HepG2 (cell line): Measurements from ENCODE around the gene TRAPPC4. TPM values are rescaled to one million over a fixed set of nuclear protein-coding genes. Genes with fewer than 3 reads are reported as not detected.

Experiments used
- EEA1 ChIP-seq: sonication (generic); formaldehyde crosslinking; IDR thresholded peaks from 2 replicates; pipeline ENCODE4 v1.5.1; 2020; ENCODE audit warnings: mild to moderate bottlenecking, missing genetic modification reagents, borderline replicate concordance
- GABPB1 ChIP-seq: IDR thresholded peaks from 2 replicates; pipeline ENCODE4 v1.6.1; 2016; ENCODE audit warnings: mild to moderate bottlenecking, missing genetic modification reagents, moderate library complexity, missing compliant biosample characterization
- HNRNPL ChIP-seq: fragments of 200-400 bp; formaldehyde crosslinking; IDR thresholded peaks from 2 replicates; pipeline ENCODE4 v1.6.1; 2017; ENCODE audit warnings: mild to moderate bottlenecking, low read depth, low read length
- KLF9 ChIP-seq: IDR thresholded peaks from 2 replicates; pipeline ENCODE4 v1.6.1; 2016; ENCODE audit warnings: low read depth
- MIER3 ChIP-seq: IDR thresholded peaks from 2 replicates; pipeline ENCODE4 v1.6.1; 2016; ENCODE audit warnings: missing compliant biosample characterization, borderline replicate concordance
- NFE2L2 ChIP-seq: fragments of 150-350 bp; IDR thresholded peaks from 2 replicates; pipeline ENCODE4 v1.6.1; 2014; ENCODE audit warnings: low read length
- NR0B2 ChIP-seq: sonication (generic); formaldehyde crosslinking; IDR thresholded peaks from 2 replicates; pipeline ENCODE4 v1.4.0; 2020; ENCODE audit warnings: mild to moderate bottlenecking, missing genetic modification reagents
- SIX1 ChIP-seq: sonication (generic); formaldehyde crosslinking; IDR thresholded peaks from 2 replicates; pipeline ENCODE4 v1.4.0; 2020; ENCODE audit warnings: missing genetic modification reagents, borderline replicate concordance
- SRSF1 ChIP-seq: fragments of 200-400 bp; formaldehyde crosslinking; optimal IDR thresholded peaks from 2 replicates; pipeline ENCODE3; 2017; ENCODE audit warnings: mild to moderate bottlenecking, low read depth, low read length, moderate library complexity
- THAP7 ChIP-seq: sonication (generic); formaldehyde crosslinking; IDR thresholded peaks from 2 replicates; pipeline ENCODE4 v1.8.1; 2023; ENCODE audit warnings: mild to moderate bottlenecking, missing genetic modification reagents
- TMF1 ChIP-seq: sonication (generic); formaldehyde crosslinking; IDR thresholded peaks from 2 replicates; pipeline ENCODE4 v1.8.1; 2022; ENCODE audit warnings: low read depth, missing genetic modification reagents
- TSC22D2 ChIP-seq: sonication (generic); formaldehyde crosslinking; IDR thresholded peaks from 2 replicates; pipeline ENCODE4 v1.5.1; 2020; ENCODE audit warnings: missing genetic modification reagents, mild to moderate bottlenecking, borderline replicate concordance
- ZNF264 ChIP-seq: sonication (generic); formaldehyde crosslinking; IDR thresholded peaks from 2 replicates; pipeline ENCODE4 v1.4.0; 2020; ENCODE audit warnings: missing genetic modification reagents
- polyA plus RNA-seq, 8 experiments: library from polyadenylated mRNA; depleted of rRNA in 3 of 8; stranded (reverse) in 7 of 8; unstranded in 1 of 8; fragments of >200 nt; fragmentation: Illumina TruSeq in 4 of 8; extraction: Trizol in 4 of 8; gene quantifications; 2 replicates each; pipeline versions ENCODE4 v1.2.1 to v1.2.3, GENCODE V29; 2011 to 2016; ENCODE audit warnings: low read depth in 4 of 8, missing spikeins in 1 of 8, mixed read lengths in 1 of 8; ENCODE audit not compliant: insufficient read depth in 1 of 8
- total RNA-seq, 5 experiments: library from RNA; depleted of rRNA; stranded (reverse); fragments of >200 nt; fragmentation: Illumina TruSeq; extraction: Trizol; gene quantifications; 2 replicates each; pipeline ENCODE4 v1.2.3, GENCODE V29; 2016; ENCODE audit warnings: low read depth in 1 of 5

TRAPPC4 gene
- total and polyA plus RNA-seq, 2 of the 13 experiments (the other 11 are each of a cell fraction or from before 2014, with no cell fraction given), result 97.4 to 140 TPM

GRCh38 chr11:119027561-119028345 lies 9.2 kb downstream of the TRAPPC4 start (continued):
- TF ChIP-seq GABPB1 (no peak), KLF9 (CRISPR knock-in tag) (no peak), SRSF1 (peak; percentile 65), NFE2L2 (no peak), HNRNPL (0 out of 2 replicates have a peak, but pooled peaks have one; percentile 65), TSC22D2 (no peak), EEA1 (CRISPR knock-in tag) (0 out of 2 replicates have a peak, but pooled peaks have one; percentile 34), TMF1 (CRISPR knock-in tag) (peak; percentile 49; the same call in 1 of the 2 replicates), SIX1 (CRISPR knock-in tag) (no peak), MIER3 (no peak), THAP7 (CRISPR knock-in tag) (0 out of 2 replicates have a peak, but pooled peaks have one; percentile 44), NR0B2 (CRISPR knock-in tag) (0 out of 2 replicates have a peak, but pooled peaks have one; percentile 26), ZNF264 (no peak)
